Germinal center (tissue), 1 donor: ENCODE measurements around the gene OCA2.

ENCODE experiments used
- DNase-seq: peaks from one replicate; pipeline ENCODE4 v3.0.0; 2012; ENCODE audit warnings: mixed read lengths, low spot score

The OCA2 gene

DNA sequence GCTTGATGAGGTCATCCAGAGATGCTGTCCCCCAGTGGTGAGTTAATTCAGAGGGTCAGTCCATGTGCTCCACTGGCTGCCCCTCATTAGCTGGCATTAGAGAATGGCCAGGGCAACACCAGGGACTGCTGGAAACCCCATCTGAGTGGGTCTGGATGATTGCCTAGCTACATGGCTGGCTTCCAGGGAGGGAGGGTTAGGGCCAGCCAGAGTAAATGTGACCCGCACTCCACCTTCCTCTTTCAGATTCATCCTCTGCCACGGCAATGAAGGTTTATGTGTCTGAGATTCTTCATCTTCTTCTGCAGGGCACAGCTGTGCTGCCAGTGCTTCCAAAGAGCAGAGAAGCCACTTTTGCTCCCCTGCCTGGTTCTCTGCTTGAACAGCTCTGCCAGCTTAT, 391.9 kb downstream of the OCA2 start:
- DNase-seq = no peak

DNA sequence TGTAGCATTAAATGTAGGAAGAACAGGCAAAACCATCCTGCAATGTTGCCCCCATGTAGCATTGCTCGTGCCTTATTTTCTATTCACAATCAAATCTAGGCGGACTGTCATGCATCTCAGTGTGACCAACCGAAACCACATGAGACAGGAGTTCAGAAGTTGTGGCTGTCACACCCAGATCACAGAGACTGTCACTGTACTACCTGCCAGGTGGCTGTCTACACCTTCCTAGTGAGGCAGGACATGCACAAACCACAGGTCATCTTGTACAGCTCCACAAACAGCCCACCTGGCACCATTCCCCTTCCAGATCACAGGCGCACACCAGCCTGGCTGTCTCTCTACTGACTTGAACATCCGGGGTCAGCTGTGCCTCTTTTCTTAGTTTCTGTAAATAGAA, 392.8 kb downstream of the OCA2 start:
- no peak for DNase-seq

DNA sequence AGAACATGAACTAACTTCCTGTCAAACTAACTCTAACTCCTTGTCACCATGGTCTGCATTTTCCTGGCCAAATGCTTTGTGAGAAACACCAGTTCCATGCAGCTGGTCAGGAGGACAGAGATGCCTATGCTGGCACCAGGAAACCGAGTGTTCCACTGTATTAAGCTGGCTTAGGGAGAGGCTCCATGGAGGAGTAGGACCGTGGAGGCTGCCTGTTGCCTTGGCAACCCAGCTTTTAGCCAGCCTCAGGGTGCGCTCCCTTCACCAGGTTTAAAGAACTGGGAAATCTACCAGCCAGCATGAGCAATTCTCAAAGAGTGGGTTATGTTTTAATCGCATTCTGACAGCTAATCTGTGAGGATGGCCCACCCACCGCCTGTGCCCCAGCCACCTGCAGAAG, 394.1 kb downstream of the OCA2 start:
- no peak for DNase-seq
